T follicular helper cell (primary cell): ENCODE measurements around the gene ONECUT1.

Experiments
- DNase-seq: peaks from one replicate; pipeline ENCODE4 v3.0.0-alpha.2; 2020; ENCODE audit warnings: low read depth

The ONECUT1 gene

DNA sequence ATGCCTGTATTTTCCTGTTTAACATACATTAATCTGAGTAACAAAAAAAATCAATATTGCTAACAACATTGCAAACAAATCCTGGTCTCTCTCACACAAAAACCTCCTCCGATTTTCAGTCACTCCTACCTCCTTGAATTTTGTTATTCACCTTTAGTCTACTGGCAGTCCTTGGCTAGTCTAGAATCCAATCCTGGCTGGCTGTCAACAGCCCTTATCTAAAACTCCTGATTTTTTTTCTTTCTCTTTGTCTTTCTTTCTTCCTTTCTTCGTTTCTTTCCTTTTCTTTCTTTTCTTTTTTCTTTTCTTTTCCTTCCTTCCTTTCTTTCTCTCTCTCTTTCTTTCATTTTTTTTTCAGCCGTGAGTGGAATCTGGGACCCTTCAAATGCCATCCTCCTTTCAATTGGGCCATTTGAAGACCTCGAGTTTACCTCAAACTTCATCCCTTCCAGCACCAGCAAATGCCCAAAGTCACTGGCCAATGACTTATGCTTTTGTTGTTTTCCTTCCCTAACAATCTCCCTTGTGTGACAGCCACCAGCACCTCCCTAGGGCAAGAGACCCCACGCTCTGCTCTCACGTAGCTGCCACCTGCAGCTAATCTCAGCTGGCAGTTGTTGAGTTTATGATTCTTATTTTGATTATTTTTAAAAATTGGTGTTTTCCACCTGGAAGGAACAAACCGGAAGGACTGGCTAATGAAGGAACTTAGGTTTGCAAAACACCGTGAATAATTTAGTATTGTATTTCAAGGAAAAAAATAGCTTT, 6.8 kb upstream of the ONECUT1 start:
- no peak for DNase-seq

- DNase-seq: no peak
These were observed 6.0 kb upstream of the ONECUT1 start for GRCh38 chr15:52796228-52796521.

DNA sequence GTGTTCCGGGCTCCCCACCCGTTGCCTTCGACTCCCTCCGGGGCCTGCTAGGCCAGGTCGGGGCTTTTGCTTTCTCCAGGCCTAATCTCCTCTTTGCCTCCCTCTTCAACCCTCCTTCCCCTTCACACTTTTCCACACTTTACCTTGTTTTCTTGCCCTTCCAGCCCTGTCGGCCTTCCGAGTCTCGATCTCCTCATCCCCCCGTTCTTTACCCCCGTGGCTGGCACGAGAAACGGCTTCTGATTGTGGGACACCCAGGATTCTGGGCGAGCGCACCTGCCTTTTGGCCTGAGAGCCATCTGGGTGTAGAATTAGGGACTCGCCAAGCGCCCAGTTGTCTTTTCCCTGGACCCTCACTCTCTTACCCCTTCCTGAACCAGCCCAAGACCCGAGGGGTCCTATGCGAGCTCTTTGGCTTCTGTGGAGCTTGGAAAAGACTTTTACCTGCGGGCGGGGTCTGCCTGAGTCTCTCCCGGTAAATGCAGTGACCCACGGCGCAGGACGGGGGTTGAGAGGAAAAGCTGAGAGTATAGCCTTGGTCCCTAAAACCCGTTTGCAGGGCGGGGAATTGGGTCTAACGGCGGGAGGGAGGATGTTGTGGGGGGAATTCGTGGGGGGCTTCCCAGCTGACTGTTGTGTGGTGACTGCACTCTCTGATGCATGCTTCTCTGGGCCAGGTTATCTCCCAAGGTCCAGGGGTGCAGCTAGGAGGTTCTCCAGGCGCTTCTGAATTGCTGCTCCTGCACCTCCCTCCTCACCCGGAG, 5.5 kb upstream of the ONECUT1 start:
- DNase-seq: no peak

DNA sequence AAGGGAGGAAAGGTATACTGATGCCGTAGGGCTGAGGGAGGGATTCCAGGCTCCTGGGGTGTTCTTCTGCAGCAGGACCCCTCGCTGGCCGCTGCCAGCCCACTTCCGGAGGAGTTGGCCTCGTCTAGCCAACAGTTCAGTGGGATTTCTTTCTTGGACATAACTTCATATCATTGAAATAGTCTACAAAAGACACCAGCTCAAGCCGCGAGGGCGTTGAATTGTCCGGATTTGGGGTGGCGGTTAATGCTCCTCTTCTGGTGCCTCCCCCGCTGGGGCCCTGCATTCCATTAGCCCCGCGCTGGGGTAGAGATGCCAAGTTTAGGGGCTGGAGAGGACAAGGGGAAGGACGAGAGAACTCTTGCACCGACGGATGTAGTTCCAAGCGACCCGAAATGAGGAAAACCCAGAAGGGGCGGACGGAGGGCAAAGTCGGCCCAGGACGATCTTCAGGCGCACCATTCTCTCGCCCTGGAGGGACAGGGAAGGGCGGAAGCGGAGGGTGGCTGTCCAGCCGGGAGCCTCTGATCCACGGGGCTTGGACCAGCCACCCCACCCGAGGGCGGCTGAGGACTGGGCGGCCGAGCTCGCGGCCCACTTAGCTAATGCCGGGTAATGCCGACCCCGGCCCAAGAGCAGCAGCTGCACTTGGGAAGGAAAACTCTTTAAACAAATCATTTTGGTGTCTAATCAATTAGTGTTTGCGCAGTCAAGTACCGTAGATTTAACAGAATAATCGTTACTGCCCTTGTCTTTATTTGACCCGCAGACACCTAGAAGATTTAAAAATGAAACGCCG, 4.7 kb upstream of the ONECUT1 start:
- no peak for DNase-seq

- DNase-seq: no peak
These were observed 1.6 kb upstream of the ONECUT1 start for GRCh38 chr15:52791776-52792175.

- DNase-seq: no peak
These were observed 1.0 kb upstream of the ONECUT1 start for GRCh38 chr15:52790941-52791751.

DNA sequence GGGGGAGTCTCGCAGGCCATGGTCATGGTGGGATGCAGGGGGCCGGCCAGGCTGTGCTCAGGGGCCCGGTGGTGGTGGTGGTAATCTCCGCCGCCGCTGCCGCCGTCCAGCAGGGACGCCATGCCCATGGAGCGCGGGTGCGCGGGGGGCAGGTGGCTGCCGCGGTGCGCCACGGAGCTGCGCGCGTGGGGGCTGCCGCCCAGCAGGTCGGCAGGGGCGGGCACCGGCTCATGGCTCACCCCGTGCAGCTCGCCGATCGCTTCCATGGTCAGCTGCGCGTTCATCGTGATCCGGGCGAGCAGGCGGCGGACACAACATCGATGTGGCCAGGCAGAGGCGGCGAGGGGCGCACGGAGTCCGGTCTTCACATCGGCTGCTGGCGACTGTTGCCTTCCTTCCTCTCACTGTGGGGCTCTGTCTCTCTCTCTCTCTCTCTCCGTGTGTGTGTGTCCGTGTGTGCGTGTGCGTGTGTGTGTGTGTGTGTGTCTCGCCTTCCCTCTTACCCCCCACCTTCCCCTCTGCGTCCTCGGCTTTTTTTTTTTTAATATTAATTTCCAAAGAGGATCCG, 451 bp downstream of the ONECUT1 start:
- DNase-seq: no peak

- no peak for DNase-seq
These were observed 1.0 kb downstream of the ONECUT1 start for GRCh38 chr15:52789008-52789600.

GRCh38 chr15:52788099-52788986, 1.8 kb downstream of the ONECUT1 start:
- no peak for DNase-seq

- DNase-seq: no peak
These were observed 2.5 kb downstream of the ONECUT1 start for GRCh38 chr15:52787549-52788098.

DNA sequence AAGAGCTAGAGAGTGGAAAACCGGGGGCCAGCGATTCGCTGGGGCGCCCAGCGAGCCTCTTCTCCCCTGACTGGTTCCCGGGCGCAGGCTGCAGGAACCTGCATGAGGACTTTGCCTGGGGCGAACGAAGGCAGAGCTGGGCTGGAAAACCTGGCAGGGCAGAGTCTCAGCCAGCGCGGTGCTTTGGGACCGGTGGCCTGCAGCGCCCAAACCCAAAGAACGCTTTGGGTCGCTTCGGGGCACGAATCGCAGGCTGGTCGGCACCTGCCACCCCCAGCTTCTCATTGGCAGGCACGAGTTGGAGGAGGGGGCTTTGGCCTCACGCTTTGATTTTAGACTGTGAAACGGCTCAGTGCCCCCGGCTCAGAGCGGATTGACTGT, 3.0 kb downstream of the ONECUT1 start:
- no peak for DNase-seq

DNA sequence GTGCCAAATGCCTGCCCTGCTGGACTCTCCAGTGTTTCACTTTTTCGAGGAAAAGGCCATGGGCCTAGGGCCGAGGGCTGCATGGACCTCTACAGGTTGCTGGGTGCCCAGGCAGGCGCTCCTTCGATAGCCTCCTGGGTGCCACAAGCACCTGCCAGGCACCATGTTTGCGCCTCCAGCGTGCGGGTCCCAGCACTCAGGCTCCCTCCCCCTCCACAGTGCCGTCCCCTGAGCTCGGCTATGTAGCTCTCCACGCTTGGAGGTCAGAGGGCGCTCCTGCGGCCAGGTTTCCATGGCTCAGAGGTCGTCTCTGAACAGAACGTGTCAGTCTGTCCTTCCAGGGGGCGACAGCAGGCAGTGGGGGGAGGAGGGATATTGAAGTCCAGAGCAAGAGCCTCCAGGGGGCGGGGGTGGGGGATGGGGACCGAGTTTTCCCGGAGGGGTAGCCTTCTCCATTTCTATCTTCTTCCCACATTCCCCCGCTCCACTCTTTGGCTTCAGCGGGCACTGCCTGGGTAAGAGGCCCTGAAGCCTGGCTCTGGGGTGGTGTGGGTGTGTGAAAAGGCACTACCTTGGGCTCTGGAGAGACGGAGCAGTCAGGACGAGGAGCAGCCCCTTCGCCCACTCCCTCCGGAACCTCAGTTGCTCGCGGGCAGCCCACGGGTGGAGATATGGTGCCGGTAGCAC, 3.6 kb downstream of the ONECUT1 start:
- no peak for DNase-seq

DNA sequence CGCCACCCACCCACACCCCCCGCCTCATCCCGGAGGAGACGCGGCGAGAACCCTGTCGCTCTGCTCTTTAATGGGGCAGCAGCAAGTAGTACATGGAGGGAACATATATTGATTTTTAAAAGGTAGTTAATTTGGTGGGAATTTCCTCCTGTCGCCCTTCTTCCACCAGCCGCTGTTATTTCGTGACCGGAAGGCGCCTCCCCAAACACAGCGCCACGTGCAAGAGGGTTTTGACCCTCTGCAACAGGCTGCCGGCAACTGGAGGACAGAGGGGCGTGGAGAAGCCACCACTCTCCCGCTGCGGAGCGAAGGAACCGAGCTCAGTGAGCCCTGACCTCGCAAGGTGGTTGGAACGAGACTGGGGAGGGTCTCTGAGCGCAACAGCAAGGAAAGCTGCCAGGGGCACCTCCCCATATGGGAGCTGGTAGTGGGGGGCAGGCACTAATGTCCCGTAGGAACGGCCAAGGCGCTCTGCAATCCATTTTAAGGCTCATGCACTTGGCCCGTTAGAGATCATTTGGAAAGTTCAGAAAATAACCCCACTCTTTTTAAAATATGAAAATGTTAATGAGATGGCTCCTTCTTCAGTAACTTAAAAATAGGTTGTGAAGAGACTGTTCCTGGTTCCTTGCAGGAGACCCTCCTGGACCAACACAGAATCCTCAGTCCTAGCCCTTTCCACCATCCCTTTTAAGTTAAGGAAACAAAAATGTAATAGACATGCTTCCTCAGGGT, 4.3 kb downstream of the ONECUT1 start:
- no peak for DNase-seq

GRCh38 chr15:52784799-52785671, 5.1 kb downstream of the ONECUT1 start:
- DNase-seq: no peak

DNA sequence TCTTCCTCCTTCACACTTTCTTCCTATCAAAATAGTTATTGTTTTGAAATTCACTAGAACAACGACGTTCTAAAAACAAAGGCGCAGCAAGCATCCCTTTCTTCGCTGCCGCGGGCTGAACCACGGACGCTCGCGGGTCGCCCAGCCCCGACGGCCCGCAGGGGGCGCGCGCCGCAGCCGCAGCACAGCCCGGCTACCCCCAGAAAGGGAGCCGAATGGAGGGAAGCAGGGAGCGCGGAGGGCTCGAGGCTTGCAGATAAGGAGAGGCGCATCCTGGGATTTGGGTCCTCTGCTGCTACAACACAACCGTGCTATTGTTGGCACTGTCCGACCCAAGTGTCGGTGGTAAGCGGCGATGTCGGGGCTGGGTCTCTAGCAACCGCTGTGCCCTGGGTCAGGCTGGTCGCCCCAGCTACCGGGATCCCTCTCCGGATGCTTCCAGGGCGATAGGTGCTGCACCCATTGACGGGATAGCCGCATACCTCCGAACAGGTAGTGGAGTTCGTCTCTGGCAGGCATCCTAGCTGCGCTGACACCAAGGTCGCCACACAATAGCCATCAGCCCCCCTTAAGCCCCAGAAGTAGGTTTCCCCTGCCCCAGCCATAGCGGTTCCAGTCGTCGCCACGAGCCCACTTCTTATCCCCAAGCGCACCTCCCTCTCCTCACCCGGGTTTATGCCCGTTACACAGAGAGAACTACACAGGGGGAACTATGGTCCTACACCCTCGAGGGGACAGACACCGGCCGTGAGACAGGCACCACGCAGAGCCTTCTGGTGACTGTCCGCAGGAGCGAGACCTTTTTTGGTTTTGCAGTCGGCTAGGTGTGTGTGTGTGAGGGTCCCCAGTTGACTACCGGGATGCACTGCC, 6.0 kb downstream of the ONECUT1 start:
- DNase-seq: no peak

DNA sequence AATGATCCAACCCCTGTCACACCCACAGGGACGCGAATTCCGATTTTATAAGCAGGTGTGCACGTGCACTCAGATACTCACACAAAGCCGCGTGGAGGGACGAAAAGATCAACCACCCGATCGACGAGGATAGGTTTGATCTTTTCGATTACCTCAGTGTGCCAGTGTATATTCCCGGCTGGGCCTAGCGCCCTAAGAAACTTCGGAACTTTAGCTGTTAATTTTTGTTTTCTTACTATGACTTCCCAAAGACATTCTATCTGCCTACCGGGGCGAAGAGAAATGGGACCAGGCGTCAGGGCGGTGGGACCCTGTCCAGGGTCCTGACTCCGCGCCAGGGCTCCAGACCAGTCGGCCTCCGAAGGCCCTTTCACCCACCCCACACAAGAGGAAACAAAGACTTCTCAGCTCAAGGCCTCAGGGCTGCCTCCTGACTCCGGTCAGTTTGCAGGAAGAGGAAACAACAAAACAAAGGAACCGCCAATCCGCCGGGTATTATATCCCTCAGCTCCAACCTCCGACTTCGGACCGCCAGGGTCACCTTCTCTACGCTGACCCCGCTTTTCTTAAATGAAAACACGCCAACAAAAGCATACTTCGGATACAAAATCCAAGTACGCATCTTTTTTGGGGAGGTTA, 6.8 kb downstream of the ONECUT1 start:
- no peak for DNase-seq
